ENCODE data around the gene ZC3H8.

The ZC3H8 gene

DNA sequence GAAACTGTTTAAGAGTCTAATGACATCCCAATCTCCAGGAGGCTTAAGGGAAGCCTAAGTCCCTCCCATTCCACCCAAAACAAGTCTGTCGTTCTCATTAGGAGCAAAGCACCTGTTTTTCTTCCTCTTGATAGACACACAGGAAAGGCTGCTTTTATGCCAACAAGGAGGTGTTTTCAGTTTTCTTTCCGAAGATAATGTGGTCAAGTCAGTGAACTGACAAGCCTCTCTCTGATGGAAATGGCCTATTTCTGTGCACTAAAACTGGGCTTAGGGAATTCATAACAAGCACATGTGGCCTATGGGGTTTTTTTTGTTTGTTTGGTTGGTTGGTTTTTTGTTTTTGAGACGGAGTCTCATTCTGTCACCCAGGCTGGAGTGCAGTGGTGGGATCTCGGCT, 80.5 kb downstream of the ZC3H8 start:
- H3K27ac Mint-ChIP-seq = no peak overlapping the region

DNA sequence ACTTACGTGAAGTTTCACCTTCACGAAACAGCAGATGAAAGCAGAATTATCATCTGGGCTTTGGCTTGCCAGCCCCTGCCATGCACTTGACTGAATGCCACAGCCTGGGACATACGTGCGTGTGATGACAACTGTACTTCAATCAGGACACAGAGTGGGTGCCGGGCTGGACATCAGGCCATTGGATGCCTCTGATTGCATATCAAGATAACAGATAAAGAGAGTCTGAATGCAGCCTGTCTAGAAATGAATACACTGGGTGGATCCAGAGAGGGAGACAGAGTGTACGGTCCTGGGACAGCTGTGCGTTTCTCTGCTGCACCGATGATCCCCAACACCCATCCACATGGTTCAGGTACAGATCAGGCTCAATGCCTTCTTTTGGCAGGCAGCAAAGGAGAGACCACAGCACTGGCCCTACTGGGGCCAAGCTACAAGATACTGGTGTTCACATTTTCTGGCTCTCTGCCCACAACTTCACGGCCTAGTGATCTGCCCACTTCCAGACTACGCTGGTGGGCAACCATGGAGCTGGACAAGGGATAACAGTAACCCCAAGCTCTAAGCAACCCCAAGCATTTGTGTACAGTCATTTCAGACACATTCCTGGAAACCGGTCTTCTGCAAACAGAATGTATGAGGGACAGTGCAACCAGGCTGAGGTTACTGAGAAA, 81.1 kb downstream of the ZC3H8 start:
- Mint-ChIP-seq H3K27me3 (no peaks in the 10 kb centered on the region), H3K4me3 (no peak overlapping the region), H3K27ac (peak overlapping the region; percentile 58), H3K4me1 (ENCODE audit: low read depth) (peaks cover 28% of the 10 kb centered on the region), H3K9me3 (no peaks in the 10 kb centered on the region), H3K36me3 (ENCODE audit: low read depth) (no peaks in the 10 kb centered on the region)
- DNase-seq = no peak

More for the DNA sequence above, 80.5 kb downstream of the ZC3H8 start:
- DNase-seq = no peak
- no peak overlapping the region for H3K4me3 Mint-ChIP-seq
- H3K9me3 Mint-ChIP-seq = no peaks in the 10 kb centered on the region
- H3K4me1 Mint-ChIP-seq (ENCODE audit: low read depth) = peaks cover 28% of the 10 kb centered on the region
- H3K36me3 Mint-ChIP-seq (ENCODE audit: low read depth) = no peaks in the 10 kb centered on the region
- H3K27me3 Mint-ChIP-seq = no peaks in the 10 kb centered on the region

DNA sequence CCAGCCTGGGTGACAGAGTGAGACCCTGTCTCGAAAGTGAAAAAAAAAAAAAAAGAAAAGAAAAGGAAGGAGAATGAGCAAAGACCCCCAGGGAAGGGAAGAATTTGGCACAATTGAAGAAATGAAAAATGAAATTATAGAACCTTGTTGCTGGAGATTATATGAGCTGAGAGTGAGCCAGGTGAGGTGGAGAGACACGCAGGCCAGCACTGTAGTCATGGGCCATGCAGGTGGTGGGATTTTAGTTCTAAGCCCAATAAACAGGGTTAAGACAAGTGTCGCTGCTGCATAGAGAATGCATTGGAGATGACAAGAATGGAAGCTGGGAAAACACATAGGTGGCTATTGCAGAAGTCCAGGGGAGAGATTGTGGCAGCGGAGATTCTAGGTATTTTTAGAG, 84.3 kb downstream of the ZC3H8 start:
- Mint-ChIP-seq H3K27ac (no peak overlapping the region), H3K27me3 (no peaks in the 10 kb centered on the region), H3K4me1 (ENCODE audit: low read depth) (peaks cover 33% of the 10 kb centered on the region)

DNA sequence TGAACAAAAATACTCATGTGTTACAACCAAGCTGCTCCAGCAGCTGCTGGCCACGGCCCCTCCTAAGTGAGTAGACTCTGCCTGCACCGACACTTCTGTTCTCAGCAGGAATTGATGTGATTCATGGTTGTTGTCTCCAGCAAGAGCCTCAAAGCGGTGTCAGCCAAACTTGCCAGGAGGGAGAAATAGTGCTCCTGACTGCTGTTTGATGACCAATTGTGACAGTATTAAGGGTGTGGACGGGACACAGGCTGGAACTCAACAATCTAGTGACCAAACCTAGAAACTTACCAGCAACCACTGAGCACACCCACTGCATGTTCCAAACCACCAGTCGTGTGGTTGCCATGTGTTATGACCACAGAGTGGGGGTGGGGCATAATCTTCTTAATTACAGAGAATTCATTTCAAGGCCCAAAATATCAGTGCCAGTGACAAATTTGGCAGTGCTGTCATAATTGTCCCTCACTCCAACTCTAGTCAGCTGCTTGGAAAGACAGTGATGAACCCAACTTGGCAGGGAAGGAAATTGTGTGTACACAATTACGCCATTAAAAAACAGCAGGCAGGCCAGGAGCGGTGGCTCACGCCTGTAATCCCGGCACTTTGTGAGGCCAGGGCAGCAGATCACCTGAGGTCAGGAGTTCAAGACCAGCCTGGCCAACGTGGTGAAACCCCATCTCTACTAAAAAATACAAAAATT, 86.3 kb downstream of the ZC3H8 start:
- Mint-ChIP-seq H3K9me3 (no peaks in the 10 kb centered on the region), H3K4me1 (ENCODE audit: low read depth) (peaks cover 19% of the 10 kb centered on the region), H3K27me3 (no peaks in the 10 kb centered on the region), H3K27ac (no peak overlapping the region), H3K4me3 (no peak overlapping the region), H3K36me3 (ENCODE audit: low read depth) (no peaks in the 10 kb centered on the region)
- no peak for DNase-seq

More for the DNA sequence above, 84.3 kb downstream of the ZC3H8 start:
- Mint-ChIP-seq H3K9me3 (no peaks in the 10 kb centered on the region), H3K36me3 (ENCODE audit: low read depth) (no peaks in the 10 kb centered on the region), H3K4me3 (no peak overlapping the region)
- DNase-seq = no peak

DNA sequence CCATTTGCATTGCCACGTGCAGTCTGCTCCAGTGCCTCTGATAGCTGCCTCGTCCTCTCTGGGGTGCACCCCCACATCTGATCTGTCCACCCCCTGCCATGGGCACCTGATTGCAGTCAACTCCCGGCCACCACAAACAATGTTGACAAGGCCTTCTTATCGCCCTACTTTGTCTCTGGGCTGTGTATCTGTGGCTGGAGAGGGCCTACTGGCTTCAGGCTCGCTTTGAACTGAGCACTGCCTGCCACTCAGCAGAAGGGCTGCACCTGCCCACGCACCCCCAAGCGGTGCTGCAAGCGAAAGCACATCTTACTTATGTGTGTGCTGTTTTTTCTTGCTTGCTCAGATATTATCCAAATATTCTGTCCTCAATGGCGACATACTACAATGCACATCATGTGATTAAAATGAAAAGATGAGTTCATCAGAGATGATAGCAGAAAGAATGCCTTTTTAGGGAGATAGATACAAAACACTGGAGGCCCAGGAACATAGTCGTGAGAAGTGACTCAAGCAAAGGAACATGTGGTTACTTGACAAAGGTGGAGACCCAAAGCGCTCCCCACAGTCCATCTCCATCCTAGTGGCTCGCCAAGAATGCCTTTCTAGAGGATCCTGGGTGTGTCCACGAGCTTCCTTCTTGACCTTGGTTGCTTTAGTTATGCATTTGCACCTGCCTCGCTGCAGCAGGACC, 87.9 kb downstream of the ZC3H8 start:
- Mint-ChIP-seq H3K27me3 (no peaks in the 10 kb centered on the region), H3K27ac (peak overlapping the region; percentile 16), H3K9me3 (no peaks in the 10 kb centered on the region), H3K4me3 (no peak overlapping the region), H3K4me1 (ENCODE audit: low read depth) (peaks cover 12% of the 10 kb centered on the region), H3K36me3 (ENCODE audit: low read depth) (no peaks in the 10 kb centered on the region)
- peak; percentile 49 for DNase-seq

DNA sequence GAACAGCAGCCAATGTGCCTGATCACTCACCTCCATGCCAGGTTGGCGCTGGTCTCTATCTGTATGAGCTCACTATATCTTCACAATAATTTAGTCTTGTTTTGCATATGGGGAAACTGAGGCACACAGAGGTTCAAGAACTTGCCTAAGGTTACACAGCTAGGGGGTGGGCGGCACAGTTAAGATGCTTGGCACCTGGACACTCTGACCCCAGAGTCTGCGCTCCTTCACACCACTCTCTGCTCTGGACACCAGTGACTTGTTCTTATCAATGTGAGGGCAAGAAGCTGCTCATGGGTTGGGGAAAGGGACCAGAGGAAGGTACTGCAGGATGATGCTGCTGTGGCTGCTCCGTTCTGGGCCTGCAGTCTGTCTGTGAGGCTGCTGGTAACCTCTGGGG, 89.5 kb downstream of the ZC3H8 start:
- H3K4me1 Mint-ChIP-seq (ENCODE audit: low read depth) = peaks cover 14% of the 10 kb centered on the region
- no peaks in the 10 kb centered on the region for H3K27me3 Mint-ChIP-seq
- no peak for DNase-seq
- no peak overlapping the region for H3K27ac Mint-ChIP-seq
- H3K36me3 Mint-ChIP-seq (ENCODE audit: low read depth) = no peaks in the 10 kb centered on the region
- H3K4me3 Mint-ChIP-seq = no peak overlapping the region
- no peaks in the 10 kb centered on the region for H3K9me3 Mint-ChIP-seq

DNA sequence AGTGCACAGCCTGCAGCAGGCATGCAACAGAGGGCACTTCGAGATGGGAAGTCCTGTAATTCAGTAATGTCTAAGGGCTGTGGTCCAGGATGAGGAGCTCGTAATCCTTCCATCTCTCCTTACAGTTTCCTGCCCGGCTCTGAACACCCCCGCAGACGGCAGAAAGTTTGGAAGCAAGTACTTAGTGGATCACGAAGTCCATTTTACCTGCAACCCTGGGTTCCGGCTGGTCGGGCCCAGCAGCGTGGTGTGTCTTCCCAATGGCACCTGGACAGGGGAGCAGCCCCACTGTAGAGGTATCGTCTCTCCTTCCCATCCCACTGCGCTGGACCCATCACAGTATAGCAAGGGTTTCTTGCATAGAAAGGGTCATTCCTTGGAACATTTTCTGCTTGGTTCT, 90.0 kb downstream of the ZC3H8 start:
- Mint-ChIP-seq H3K4me3 (no peak overlapping the region), H3K9me3 (no peaks in the 10 kb centered on the region), H3K27me3 (no peaks in the 10 kb centered on the region), H3K27ac (no peak overlapping the region), H3K36me3 (ENCODE audit: low read depth) (no peaks in the 10 kb centered on the region), H3K4me1 (ENCODE audit: low read depth) (peaks cover 15% of the 10 kb centered on the region)
- DNase-seq = no peak

DNA sequence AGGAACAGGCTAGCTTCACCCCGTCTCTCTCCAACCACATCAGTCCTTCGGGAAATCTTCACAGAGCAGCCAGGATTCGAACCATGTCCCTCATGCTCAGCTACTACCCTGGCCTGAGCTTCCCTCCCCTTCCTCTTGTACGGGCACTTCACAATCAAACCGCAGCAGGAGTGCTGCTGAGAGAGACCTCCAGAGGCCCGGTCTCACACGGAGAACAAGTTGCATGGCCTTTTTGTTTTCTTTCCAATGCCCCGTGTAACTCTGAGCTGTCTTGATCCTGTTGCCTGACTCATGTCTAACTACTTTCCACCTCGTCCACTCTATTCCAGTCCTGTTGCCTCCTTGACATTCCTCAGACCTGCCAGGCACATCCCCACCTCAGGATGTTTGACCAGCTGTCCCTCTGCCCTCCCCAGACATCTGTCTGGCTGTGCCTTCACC, 91.3 kb downstream of the ZC3H8 start:
- DNase-seq = no peak
- Mint-ChIP-seq H3K9me3 (no peaks in the 10 kb centered on the region), H3K4me3 (no peak overlapping the region), H3K36me3 (ENCODE audit: low read depth) (no peaks in the 10 kb centered on the region), H3K4me1 (ENCODE audit: low read depth) (peaks cover 14% of the 10 kb centered on the region), H3K27me3 (no peaks in the 10 kb centered on the region), H3K27ac (no peak overlapping the region)

DNA sequence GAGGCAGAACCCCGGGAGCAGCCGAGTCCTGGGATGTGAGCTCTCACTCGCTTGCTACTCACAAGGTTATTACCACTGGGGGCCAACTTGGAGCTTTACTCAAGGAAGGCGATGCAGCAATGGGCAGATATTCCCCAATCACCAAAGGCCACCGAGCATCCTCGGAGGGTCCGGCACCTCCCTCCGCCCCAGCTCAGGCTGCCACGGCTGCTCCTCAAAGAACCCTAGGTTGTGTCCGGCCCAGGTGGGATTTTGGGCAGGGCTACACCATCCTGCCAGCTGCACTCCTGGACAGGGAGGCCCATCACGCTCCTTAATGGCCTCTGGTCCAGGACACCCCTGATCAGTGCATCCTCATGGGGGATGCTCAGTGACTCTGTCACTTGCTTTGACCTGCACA, 91.9 kb downstream of the ZC3H8 start:
- H3K27ac Mint-ChIP-seq = no peak overlapping the region
- no peaks in the 10 kb centered on the region for H3K36me3 Mint-ChIP-seq (ENCODE audit: low read depth)
- H3K4me3 Mint-ChIP-seq = no peak overlapping the region
- no peak for DNase-seq
- H3K27me3 Mint-ChIP-seq = no peaks in the 10 kb centered on the region
- peaks cover 11% of the 10 kb centered on the region for H3K4me1 Mint-ChIP-seq (ENCODE audit: low read depth)
- no peaks in the 10 kb centered on the region for H3K9me3 Mint-ChIP-seq

DNA sequence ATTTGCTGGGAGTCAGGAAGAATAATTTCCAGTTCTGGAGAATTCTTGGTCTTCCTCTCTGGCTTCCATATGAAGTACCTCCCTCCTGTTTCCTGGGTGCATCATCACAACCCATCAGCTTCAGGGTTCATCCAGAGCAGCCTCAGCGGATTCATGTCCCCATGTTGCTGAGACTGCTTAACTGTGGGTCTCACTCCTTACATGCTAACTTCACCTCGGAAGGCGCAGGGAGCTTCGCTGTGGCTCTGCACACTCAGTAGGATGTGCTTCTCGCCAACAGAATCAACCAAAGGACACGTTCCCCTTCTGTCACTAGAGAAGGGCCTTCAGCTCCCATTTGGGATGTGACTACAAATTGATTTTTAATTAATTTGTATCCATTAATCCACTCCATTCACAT, 92.5 kb downstream of the ZC3H8 start:
- no peak for DNase-seq
- H3K4me3 Mint-ChIP-seq = no peak overlapping the region
- H3K27ac Mint-ChIP-seq = no peak overlapping the region
- H3K9me3 Mint-ChIP-seq = no peaks in the 10 kb centered on the region
- H3K4me1 Mint-ChIP-seq (ENCODE audit: low read depth) = peaks cover 13% of the 10 kb centered on the region
- H3K36me3 Mint-ChIP-seq (ENCODE audit: low read depth) = no peaks in the 10 kb centered on the region
- no peaks in the 10 kb centered on the region for H3K27me3 Mint-ChIP-seq
